SK-N-SH treated with all-trans-retinoic acid at 6 μM for 48 hours (cell line): ENCODE results near the gene PTOV1.

Experiments
- ATAC-seq: fragments of 200-7000 bp; cut with Tn5 transposase; 3 replicates; pipeline ENCODE4 v1.9.1; 2020; ENCODE audit warnings: mild to moderate bottlenecking, moderate library complexity
- ARNTL ChIP-seq: fragments of 450-650 bp; formaldehyde crosslinking; IDR thresholded peaks from 2 replicates; pipeline ENCODE4 v1.5.0; 2020; ENCODE audit warnings: low read depth, mild to moderate bottlenecking, moderate library complexity, borderline replicate concordance
- CSDC2 ChIP-seq: fragments of 250-450 bp; sonication (Bioruptor Pico); IDR thresholded peaks from 2 replicates; pipeline ENCODE4 v1.5.0; 2020; ENCODE audit warnings: mild to moderate bottlenecking, moderate library complexity
- ESRRG ChIP-seq: fragments of 250-450 bp; sonication (Bioruptor Pico); IDR thresholded peaks from 2 replicates; pipeline ENCODE4 v1.6.1; 2021; ENCODE audit warnings: mild to moderate bottlenecking
- GLIS3 ChIP-seq: fragments of 250-450 bp; sonication (Bioruptor Pico); IDR thresholded peaks from 2 replicates; pipeline ENCODE4 v1.5.0; 2020; ENCODE audit warnings: mild to moderate bottlenecking, moderate library complexity
- ISL1 ChIP-seq: fragments of 250-450 bp; sonication (Bioruptor Pico); IDR thresholded peaks from 2 replicates; pipeline ENCODE4 v2.1.2; 2022; ENCODE audit warnings: mild to moderate bottlenecking, moderate library complexity
- OSR1 ChIP-seq: fragments of 250-450 bp; sonication (Bioruptor Pico); IDR thresholded peaks from 2 replicates; pipeline ENCODE4 v1.8.0; 2022; ENCODE audit warnings: moderate library complexity, mild to moderate bottlenecking, inconsistent platforms
- PATZ1 ChIP-seq: fragments of 250-450 bp; sonication (Bioruptor Pico); IDR thresholded peaks from 2 replicates; pipeline ENCODE4 v1.8.0; 2020; ENCODE audit warnings: mild to moderate bottlenecking, moderate library complexity, borderline replicate concordance
- RARB ChIP-seq: fragments of 250-450 bp; sonication (Bioruptor Pico); IDR thresholded peaks from 2 replicates; pipeline ENCODE4 v1.8.0; 2021; ENCODE audit warnings: mild to moderate bottlenecking, moderate library complexity
- SNAI2 ChIP-seq: fragments of 250-450 bp; sonication (Bioruptor Pico); IDR thresholded peaks from 2 replicates; pipeline ENCODE4 v1.5.0; 2020; ENCODE audit warnings: mild to moderate bottlenecking, moderate library complexity
- TCF4 ChIP-seq: fragments of 250-450 bp; sonication (Bioruptor Pico); IDR thresholded peaks from 2 replicates; pipeline ENCODE4 v1.8.0; 2021; ENCODE audit warnings: mild to moderate bottlenecking, moderate library complexity, borderline replicate concordance
- TOX ChIP-seq: fragments of 250-450 bp; sonication (Bioruptor Pico); IDR thresholded peaks from 2 replicates; pipeline ENCODE4 v1.8.0; 2021; ENCODE audit warnings: mild to moderate bottlenecking, moderate library complexity, borderline replicate concordance
- ZC3H10 ChIP-seq: fragments of 250-450 bp; sonication (Bioruptor Pico); IDR thresholded peaks from 2 replicates; pipeline ENCODE4 v1.5.1; 2021; ENCODE audit warnings: mild to moderate bottlenecking, moderate library complexity
- ZFP3 ChIP-seq: fragments of 250-450 bp; sonication (Bioruptor Pico); IDR thresholded peaks from 2 replicates; pipeline ENCODE4 v1.5.0; 2020; ENCODE audit warnings: mild to moderate bottlenecking, moderate library complexity
- ZFP30 ChIP-seq: fragments of 450-650 bp; formaldehyde crosslinking; IDR thresholded peaks from 2 replicates; pipeline ENCODE4 v1.5.0; 2022; ENCODE audit warnings: mild to moderate bottlenecking, moderate library complexity
- ZNF565 ChIP-seq: fragments of 450-650 bp; formaldehyde crosslinking; conservative IDR thresholded peaks from 2 replicates; pipeline ENCODE4 v1.5.0; 2020; ENCODE audit warnings: low read depth, mild to moderate bottlenecking, moderate library complexity
- ZNF8 ChIP-seq: fragments of 450-650 bp; formaldehyde crosslinking; IDR thresholded peaks from 2 replicates; pipeline ENCODE4 v1.5.0; 2020; ENCODE audit warnings: mild to moderate bottlenecking, moderate library complexity
- TF ChIP-seq, protein P1 (sequence below): fragments of 250-450 bp; sonication (Bioruptor Pico); IDR thresholded peaks from 2 replicates; pipeline ENCODE4 v1.5.1; 2020; ENCODE audit warnings: low read depth, mild to moderate bottlenecking, moderate library complexity
- TF ChIP-seq, protein P2 (sequence below): fragments of 250-450 bp; sonication (Bioruptor Pico); IDR thresholded peaks from 2 replicates; pipeline ENCODE4 v1.5.0; 2020; ENCODE audit warnings: mild to moderate bottlenecking, moderate library complexity
- TF ChIP-seq, protein P3 (sequence below): fragments of 250-450 bp; sonication (Bioruptor Pico); IDR thresholded peaks from 2 replicates; pipeline ENCODE4 v1.8.0; 2021; ENCODE audit warnings: low read depth, mild to moderate bottlenecking, moderate library complexity, borderline replicate concordance
- TF ChIP-seq, protein P4 (sequence below): fragments of 250-450 bp; sonication (Bioruptor Pico); IDR thresholded peaks from 2 replicates; pipeline ENCODE4 v1.5.1; 2021; ENCODE audit warnings: mild to moderate bottlenecking, moderate library complexity

PTOV1 gene

GRCh38 chr19:49809160-49809940, 41.6 kb upstream of the PTOV1 start:
- TF ChIP-seq, protein P1, sequence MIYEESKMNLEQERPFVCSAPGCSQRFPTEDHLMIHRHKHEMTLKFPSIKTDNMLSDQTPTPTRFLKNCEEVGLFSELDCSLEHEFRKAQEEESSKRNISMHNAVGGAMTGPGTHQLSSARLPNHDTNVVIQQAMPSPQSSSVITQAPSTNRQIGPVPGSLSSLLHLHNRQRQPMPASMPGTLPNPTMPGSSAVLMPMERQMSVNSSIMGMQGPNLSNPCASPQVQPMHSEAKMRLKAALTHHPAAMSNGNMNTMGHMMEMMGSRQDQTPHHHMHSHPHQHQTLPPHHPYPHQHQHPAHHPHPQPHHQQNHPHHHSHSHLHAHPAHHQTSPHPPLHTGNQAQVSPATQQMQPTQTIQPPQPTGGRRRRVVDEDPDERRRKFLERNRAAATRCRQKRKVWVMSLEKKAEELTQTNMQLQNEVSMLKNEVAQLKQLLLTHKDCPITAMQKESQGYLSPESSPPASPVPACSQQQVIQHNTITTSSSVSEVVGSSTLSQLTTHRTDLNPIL (CRISPR knock-in tag) = no peak
- no peak for TF ChIP-seq ZNF8 (CRISPR knock-in tag)
- TF ChIP-seq, protein P2, sequence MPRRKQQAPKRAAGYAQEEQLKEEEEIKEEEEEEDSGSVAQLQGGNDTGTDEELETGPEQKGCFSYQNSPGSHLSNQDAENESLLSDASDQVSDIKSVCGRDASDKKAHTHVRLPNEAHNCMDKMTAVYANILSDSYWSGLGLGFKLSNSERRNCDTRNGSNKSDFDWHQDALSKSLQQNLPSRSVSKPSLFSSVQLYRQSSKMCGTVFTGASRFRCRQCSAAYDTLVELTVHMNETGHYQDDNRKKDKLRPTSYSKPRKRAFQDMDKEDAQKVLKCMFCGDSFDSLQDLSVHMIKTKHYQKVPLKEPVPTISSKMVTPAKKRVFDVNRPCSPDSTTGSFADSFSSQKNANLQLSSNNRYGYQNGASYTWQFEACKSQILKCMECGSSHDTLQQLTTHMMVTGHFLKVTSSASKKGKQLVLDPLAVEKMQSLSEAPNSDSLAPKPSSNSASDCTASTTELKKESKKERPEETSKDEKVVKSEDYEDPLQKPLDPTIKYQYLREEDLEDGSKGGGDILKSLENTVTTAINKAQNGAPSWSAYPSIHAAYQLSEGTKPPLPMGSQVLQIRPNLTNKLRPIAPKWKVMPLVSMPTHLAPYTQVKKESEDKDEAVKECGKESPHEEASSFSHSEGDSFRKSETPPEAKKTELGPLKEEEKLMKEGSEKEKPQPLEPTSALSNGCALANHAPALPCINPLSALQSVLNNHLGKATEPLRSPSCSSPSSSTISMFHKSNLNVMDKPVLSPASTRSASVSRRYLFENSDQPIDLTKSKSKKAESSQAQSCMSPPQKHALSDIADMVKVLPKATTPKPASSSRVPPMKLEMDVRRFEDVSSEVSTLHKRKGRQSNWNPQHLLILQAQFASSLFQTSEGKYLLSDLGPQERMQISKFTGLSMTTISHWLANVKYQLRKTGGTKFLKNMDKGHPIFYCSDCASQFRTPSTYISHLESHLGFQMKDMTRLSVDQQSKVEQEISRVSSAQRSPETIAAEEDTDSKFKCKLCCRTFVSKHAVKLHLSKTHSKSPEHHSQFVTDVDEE = no peak
- TF ChIP-seq RARB (CRISPR knock-in tag) = no peak
- TF ChIP-seq GLIS3 (CRISPR knock-in tag) = no peak
- TF ChIP-seq SNAI2 (CRISPR knock-in tag) = no peak
- no peak for TF ChIP-seq PATZ1 (CRISPR knock-in tag)
- no peak for TF ChIP-seq ZNF565 (CRISPR knock-in tag)
- no peak for TF ChIP-seq CSDC2
- no peak for TF ChIP-seq TCF4 (CRISPR knock-in tag)
- TF ChIP-seq, protein P3, sequence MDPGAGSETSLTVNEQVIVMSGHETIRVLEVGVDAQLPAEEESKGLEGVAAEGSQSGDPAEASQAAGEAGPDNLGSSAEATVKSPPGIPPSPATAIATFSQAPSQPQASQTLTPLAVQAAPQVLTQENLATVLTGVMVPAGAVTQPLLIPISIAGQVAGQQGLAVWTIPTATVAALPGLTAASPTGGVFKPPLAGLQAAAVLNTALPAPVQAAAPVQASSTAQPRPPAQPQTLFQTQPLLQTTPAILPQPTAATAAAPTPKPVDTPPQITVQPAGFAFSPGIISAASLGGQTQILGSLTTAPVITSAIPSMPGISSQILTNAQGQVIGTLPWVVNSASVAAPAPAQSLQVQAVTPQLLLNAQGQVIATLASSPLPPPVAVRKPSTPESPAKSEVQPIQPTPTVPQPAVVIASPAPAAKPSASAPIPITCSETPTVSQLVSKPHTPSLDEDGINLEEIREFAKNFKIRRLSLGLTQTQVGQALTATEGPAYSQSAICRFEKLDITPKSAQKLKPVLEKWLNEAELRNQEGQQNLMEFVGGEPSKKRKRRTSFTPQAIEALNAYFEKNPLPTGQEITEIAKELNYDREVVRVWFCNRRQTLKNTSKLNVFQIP (CRISPR knock-in tag) = no peak
- TF ChIP-seq ARNTL (CRISPR knock-in tag) = no peak
- no peak for TF ChIP-seq ZC3H10 (CRISPR knock-in tag)
- TF ChIP-seq ZFP3 = no peak
- ATAC-seq = peak; percentile 47

DNA sequence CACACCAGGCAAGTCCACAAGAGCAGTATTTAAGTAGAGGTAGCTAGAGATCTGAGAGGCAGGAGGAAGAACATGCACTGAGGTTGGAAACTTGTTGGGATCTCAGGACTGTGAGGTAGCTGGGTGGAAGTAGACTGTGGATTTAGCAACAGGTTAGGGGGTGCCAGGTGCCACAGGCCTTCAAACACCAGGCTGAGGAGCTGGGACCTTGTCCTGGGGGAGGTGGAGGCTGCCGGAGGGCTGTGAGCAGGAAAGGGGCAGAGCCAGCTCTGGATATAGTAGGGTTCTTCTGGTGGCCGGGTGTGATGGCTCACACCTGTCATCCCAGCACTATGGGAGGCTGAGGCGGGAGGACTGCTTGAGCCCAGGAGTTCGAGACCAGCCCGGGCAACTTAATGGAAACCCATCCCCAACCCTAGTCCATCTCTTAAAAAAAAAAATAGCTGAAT, 41.0 kb upstream of the PTOV1 start:
- ATAC-seq = no peak
- no peak for TF ChIP-seq ZNF565 (CRISPR knock-in tag)
- no peak for TF ChIP-seq ZFP30 (CRISPR knock-in tag)
- TF ChIP-seq ZFP3 = no peak
- no peak for TF ChIP-seq TOX (CRISPR knock-in tag)
- TF ChIP-seq ISL1 (CRISPR knock-in tag) = no peak

DNA sequence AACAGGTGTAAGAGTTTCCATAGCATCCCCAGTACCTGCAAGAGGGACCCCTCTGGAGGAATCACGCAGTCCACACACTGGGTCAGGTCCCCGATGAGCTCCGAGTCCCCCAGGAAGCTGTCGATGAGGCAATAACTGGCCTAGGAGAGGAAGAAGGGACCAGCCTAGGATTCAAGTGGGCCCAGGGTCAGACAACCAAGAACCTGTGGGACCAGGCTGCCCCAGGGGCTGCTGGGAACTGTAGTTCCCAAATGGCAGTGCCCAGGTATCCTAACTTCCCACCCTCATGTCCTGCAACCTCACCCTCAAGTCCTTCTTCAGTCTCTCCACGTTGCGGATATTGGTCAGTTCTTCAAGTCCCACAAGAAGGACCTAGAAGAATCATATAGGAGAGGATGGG, 39.6 kb upstream of the PTOV1 start:
- ATAC-seq = no peak
- no peak for TF ChIP-seq OSR1
- TF ChIP-seq RARB (CRISPR knock-in tag) = no peak
- no peak for TF ChIP-seq TCF4 (CRISPR knock-in tag)
- no peak for TF ChIP-seq ARNTL (CRISPR knock-in tag)
- no peak for TF ChIP-seq ZFP3
- TF ChIP-seq ISL1 (CRISPR knock-in tag) = no peak
- TF ChIP-seq, protein P1 (CRISPR knock-in tag) = no peak
- TF ChIP-seq ESRRG (CRISPR knock-in tag) = no peak
- TF ChIP-seq ZFP30 (CRISPR knock-in tag) = no peak
- no peak for TF ChIP-seq ZNF8 (CRISPR knock-in tag)
- TF ChIP-seq GLIS3 (CRISPR knock-in tag) = no peak
- TF ChIP-seq CSDC2 = no peak
- TF ChIP-seq, protein P3 (CRISPR knock-in tag) = no peak
- TF ChIP-seq, protein P4, sequence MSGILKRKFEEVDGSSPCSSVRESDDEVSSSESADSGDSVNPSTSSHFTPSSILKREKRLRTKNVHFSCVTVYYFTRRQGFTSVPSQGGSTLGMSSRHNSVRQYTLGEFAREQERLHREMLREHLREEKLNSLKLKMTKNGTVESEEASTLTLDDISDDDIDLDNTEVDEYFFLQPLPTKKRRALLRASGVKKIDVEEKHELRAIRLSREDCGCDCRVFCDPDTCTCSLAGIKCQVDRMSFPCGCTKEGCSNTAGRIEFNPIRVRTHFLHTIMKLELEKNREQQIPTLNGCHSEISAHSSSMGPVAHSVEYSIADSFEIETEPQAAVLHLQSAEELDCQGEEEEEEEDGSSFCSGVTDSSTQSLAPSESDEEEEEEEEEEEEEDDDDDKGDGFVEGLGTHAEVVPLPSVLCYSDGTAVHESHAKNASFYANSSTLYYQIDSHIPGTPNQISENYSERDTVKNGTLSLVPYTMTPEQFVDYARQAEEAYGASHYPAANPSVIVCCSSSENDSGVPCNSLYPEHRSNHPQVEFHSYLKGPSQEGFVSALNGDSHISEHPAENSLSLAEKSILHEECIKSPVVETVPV (CRISPR knock-in tag) = no peak
- TF ChIP-seq, protein P2 = no peak
- TF ChIP-seq ZNF565 (CRISPR knock-in tag) = no peak
